Measurements from ENCODE around the gene CHST7. TPM values are rescaled to one million over a fixed set of nuclear protein-coding genes. Genes with fewer than 3 reads are reported as not detected.

The CHST7 gene
- total RNA-seq, 2 experiments from 2014 or later: 2.5 to 2.8 TPM

GRCh38 chrX:46573892-46574773 lies 568 bp downstream of the CHST7 start:
- no peak for TF ChIP-seq CTCF (IDR thresholded peaks at IDR 0.05)
- DNase-seq (peak; percentile 75), ATAC-seq (peak; percentile 32)
- CTCF ChIA-PET: interaction anchor here (1.0 kb wide), 1 partner anchor 14 kb away, joined by 3 read pairs; no protein-coding TSS in a partner anchor
- Mint-ChIP-seq H3K36me3 (ENCODE audit: low read depth) (no peaks in the 10 kb centered on the region), H3K27me3 (peaks cover 3% of the 10 kb centered on the region), H3K4me1 (ENCODE audit: low read depth) (peaks cover 38% of the 10 kb centered on the region), H3K9me3 (no peaks in the 10 kb centered on the region), H3K4me3 (peak overlapping the region; percentile 75), H3K27ac (no peak overlapping the region)
- POLR2A ChIA-PET: interaction anchor here (0.6 to 0.9 kb wide), 2 partner anchors 13 to 423 kb away, joined by 3 read pairs; no protein-coding TSS in a partner anchor
- intact Hi-C loops (cut with micrococcal nuclease): loop anchor here (2.0 kb wide), 1 partner anchor 29 kb away; the partner anchor contains the start of gene ZNF674

GRCh38 chrX:46574774-46575381 lies 1.3 kb downstream of the CHST7 start:
- POLR2A ChIA-PET: interaction anchor here (0.6 to 0.9 kb wide), 2 partner anchors 12 to 423 kb away, joined by 3 read pairs; no protein-coding TSS in a partner anchor
- H3K9me3 Mint-ChIP-seq: no peaks in the 10 kb centered on the region
- intact Hi-C loops (cut with micrococcal nuclease): no loop called here
- H3K4me1 Mint-ChIP-seq (ENCODE audit: low read depth): peaks cover 42% of the 10 kb centered on the region
- H3K36me3 Mint-ChIP-seq (ENCODE audit: low read depth): no peaks in the 10 kb centered on the region
- no peak for TF ChIP-seq CTCF (IDR thresholded peaks at IDR 0.05)
- CTCF ChIA-PET: interaction anchor here (1.0 kb wide), 1 partner anchor 13 kb away, joined by 3 read pairs; no protein-coding TSS in a partner anchor
- H3K27me3 Mint-ChIP-seq: peaks cover 3% of the 10 kb centered on the region
- peak overlapping the region; percentile 75 for H3K4me3 Mint-ChIP-seq
- ATAC-seq (no peak), DNase-seq (peak; percentile 35)
- no peak overlapping the region for H3K27ac Mint-ChIP-seq

- Mint-ChIP-seq H3K4me1 (ENCODE audit: low read depth) (peaks cover 42% of the 10 kb centered on the region), H3K27ac (no peak overlapping the region), H3K4me3 (peak overlapping the region; percentile 61), H3K27me3 (peaks cover 3% of the 10 kb centered on the region), H3K36me3 (ENCODE audit: low read depth) (no peaks in the 10 kb centered on the region), H3K9me3 (no peaks in the 10 kb centered on the region)
- CTCF ChIA-PET: no interaction called here
- TF ChIP-seq CTCF (IDR thresholded peaks at IDR 0.05): no peak
- DNase-seq: no peak
- no peak for ATAC-seq
- POLR2A ChIA-PET: no interaction called here
- intact Hi-C loops (cut with micrococcal nuclease): no loop called here
Measured at GRCh38 chrX:46575586-46575985, 2.0 kb downstream of the CHST7 start.

- peaks cover 3% of the 10 kb centered on the region for H3K27me3 Mint-ChIP-seq
- DNase-seq (no peak), ATAC-seq (no peak)
- H3K27ac Mint-ChIP-seq: no peak overlapping the region
- H3K9me3 Mint-ChIP-seq: no peaks in the 10 kb centered on the region
- ChIA-PET POLR2A (no interaction called here), CTCF (interaction anchor here (1.2 kb wide), 1 partner anchor 62 kb away, joined by 4 read pairs; no protein-coding TSS in a partner anchor)
- peaks cover 42% of the 10 kb centered on the region for H3K4me1 Mint-ChIP-seq (ENCODE audit: low read depth)
- intact Hi-C loops (cut with micrococcal nuclease): no loop called here
- H3K4me3 Mint-ChIP-seq: peak overlapping the region; percentile 61
- TF ChIP-seq CTCF (IDR thresholded peaks at IDR 0.05): no peak
- no peaks in the 10 kb centered on the region for H3K36me3 Mint-ChIP-seq (ENCODE audit: low read depth)
Measured at GRCh38 chrX:46575991-46576392, 2.4 kb downstream of the CHST7 start.

All from activated CD8-positive, alpha-beta T cell treated with anti-CD3 and anti-CD28 coated beads for 36 hours (primary cell).